Left ventricle myocardium superior (tissue), 1 donor: Measurements from ENCODE around the gene CDH10. TPM values are rescaled to one million over a fixed set of nuclear protein-coding genes. Genes with fewer than 3 reads are reported as not detected.

Source experiments
- ATAC-seq: fragments of 200-7000 bp; cut with Tn5 transposase; one replicate; pipeline ENCODE4 v1.9.1; 2020; ENCODE audit warnings: mild to moderate bottlenecking, moderate library complexity
- DNase-seq: peaks from one replicate; pipeline ENCODE4 v3.0.0-alpha.2; 2020
- intact Hi-C: fragments of 100-400 bp; cut with micrococcal nuclease; formaldehyde crosslinking; loops from one replicate; pipeline ENCODE4 v1.11.0; 2022
- long read RNA-seq: library from polyadenylated mRNA; unstranded; transcript quantifications from one replicate; pipeline ENCODE4 v2.0.0, GENCODE V29; 2021
- total RNA-seq: library from RNA; stranded (reverse); fragmentation: NEBNext Ultra II Directional; extraction: Animal tissue kit (Norgen Biotek cat#: 25700); gene quantifications from one replicate; pipeline ENCODE4 v1.2.1, GENCODE V29; 2021
- donor health status: DM: no; HTN: yes; CAD: no; lungs with severe emphysema.

CDH10 gene
- total RNA-seq, result 0.22 TPM
- long read RNA-seq, result 0 reads

- no peak for ATAC-seq
- DNase-seq, result no peak
- intact Hi-C loops, result no loop called here
These were observed at the start of gene CDH10 for GRCh38 chr5:24644761-24645160. CDH10 (minus strand) TSS chr5:24644978; CDS start chr5:24593490, 51,488 bp downstream.

- ATAC-seq (no peak), DNase-seq (no peak)
- intact Hi-C loops, result no loop called here
These were observed 48.8 kb upstream of the CDH10 start for GRCh38 chr5:24693609-24694008.

- no peak for DNase-seq
- ATAC-seq, result no peak
- intact Hi-C loops, result no loop called here
These were observed 46.3 kb upstream of the CDH10 start for GRCh38 chr5:24691074-24691473.

GRCh38 chr5:24681106-24681505 lies 36.3 kb upstream of the CDH10 start:
- DNase-seq, result no peak
- ATAC-seq, result no peak
- intact Hi-C loops, result no loop called here

- ATAC-seq (no peak), DNase-seq (no peak)
- intact Hi-C loops, result no loop called here
These were observed 23.3 kb upstream of the CDH10 start for GRCh38 chr5:24668050-24668449.

- no peak for ATAC-seq
- no peak for DNase-seq
- intact Hi-C loops, result no loop called here
These were observed 4.8 kb upstream of the CDH10 start for GRCh38 chr5:24649531-24649930.

GRCh38 chr5:24646915-24647314 lies 2.1 kb upstream of the CDH10 start:
- no peak for ATAC-seq
- intact Hi-C loops, result no loop called here
- DNase-seq, result no peak

- intact Hi-C loops, result no loop called here
- ATAC-seq, result no peak
- no peak for DNase-seq
These were observed 705 bp upstream of the CDH10 start for GRCh38 chr5:24645483-24645882.

GRCh38 chr5:24643880-24644279 lies 898 bp downstream of the CDH10 start:
- no peak for DNase-seq
- ATAC-seq, result no peak
- intact Hi-C loops, result no loop called here

- no peak for DNase-seq
- no peak for ATAC-seq
- intact Hi-C loops, result no loop called here
These were observed 1.6 kb downstream of the CDH10 start for GRCh38 chr5:24643156-24643555.

- ATAC-seq (no peak), DNase-seq (no peak)
- intact Hi-C loops, result no loop called here
These were observed 2.8 kb downstream of the CDH10 start for GRCh38 chr5:24642022-24642421.

GRCh38 chr5:24635209-24635608 lies 9.6 kb downstream of the CDH10 start:
- intact Hi-C loops, result no loop called here
- ATAC-seq (no peak), DNase-seq (no peak)

GRCh38 chr5:24633715-24634325 lies 11.0 kb downstream of the CDH10 start:
- DNase-seq (no peak), ATAC-seq (no peak)
- intact Hi-C loops, result no loop called here

GRCh38 chr5:24632353-24632752 lies 12.4 kb downstream of the CDH10 start:
- DNase-seq, result no peak

GRCh38 chr5:24630918-24631317 lies 13.9 kb downstream of the CDH10 start:
- ATAC-seq (no peak), DNase-seq (no peak)
- intact Hi-C loops, result no loop called here

More at GRCh38 chr5:24632353-24632752, 12.4 kb downstream of the CDH10 start:
- intact Hi-C loops, result no loop called here
- ATAC-seq, result no peak

- intact Hi-C loops, result no loop called here
- DNase-seq (no peak), ATAC-seq (no peak)
These were observed 15.0 kb downstream of the CDH10 start for GRCh38 chr5:24629798-24630197.

GRCh38 chr5:24624872-24625271 lies 19.9 kb downstream of the CDH10 start:
- intact Hi-C loops, result no loop called here
- DNase-seq, result no peak
- no peak for ATAC-seq

- intact Hi-C loops, result no loop called here
- DNase-seq (no peak), ATAC-seq (no peak)
These were observed 21.2 kb downstream of the CDH10 start for GRCh38 chr5:24623624-24624023.

- ATAC-seq, result no peak
- intact Hi-C loops, result no loop called here
- no peak for DNase-seq
These were observed 21.7 kb downstream of the CDH10 start for GRCh38 chr5:24623031-24623430.

- ATAC-seq (no peak), DNase-seq (no peak)
- intact Hi-C loops, result no loop called here
These were observed 23.0 kb downstream of the CDH10 start for GRCh38 chr5:24621792-24622191.

GRCh38 chr5:24616566-24616965 lies 28.2 kb downstream of the CDH10 start:
- no peak for ATAC-seq
- intact Hi-C loops, result no loop called here
- no peak for DNase-seq

- DNase-seq (no peak), ATAC-seq (no peak)
- intact Hi-C loops, result no loop called here
These were observed 29.6 kb downstream of the CDH10 start for GRCh38 chr5:24615159-24615558.
